Neural cell (in vitro differentiated cells): ENCODE results near the gene FAM53A.

Source experiments
- EP300 ChIP-seq: fragments of 450-650 bp; conservative IDR thresholded peaks from 2 replicates; pipeline ENCODE4 v1.6.1; 2014; ENCODE audit warnings: antibody characterized with exemption, mild to moderate bottlenecking, moderate library complexity; ENCODE audit not compliant: poor library complexity, severe bottlenecking
- EZH2 ChIP-seq: fragments of 200-600, 300-800 bp; shearing (Covaris generic), sonication (generic); IDR thresholded peaks from 2 replicates; pipeline ENCODE4 v1.6.1; 2014; ENCODE audit warnings: antibody characterized with exemption, low read length, borderline replicate concordance, mild to moderate bottlenecking; ENCODE audit not compliant: insufficient read depth, poor library complexity, severe bottlenecking
- MXI1 ChIP-seq: fragments of 450-650 bp; conservative IDR thresholded peaks from 2 replicates; pipeline ENCODE4 v1.6.1; 2014; ENCODE audit warnings: antibody characterized with exemption, mild to moderate bottlenecking; ENCODE audit not compliant: poor library complexity, severe bottlenecking
- POLR2AphosphoS5 ChIP-seq: IDR thresholded peaks from 2 replicates; pipeline ENCODE4 v1.6.1; 2012
- RAD21 ChIP-seq: fragments of 450-650 bp; conservative IDR thresholded peaks from 2 replicates; pipeline ENCODE4 v1.6.1; 2014; ENCODE audit warnings: antibody characterized with exemption, mild to moderate bottlenecking, moderate library complexity
- SMC3 ChIP-seq: fragments of 450-650 bp; conservative IDR thresholded peaks from 2 replicates; pipeline ENCODE4 v1.6.1; 2014; ENCODE audit warnings: antibody characterized with exemption, mild to moderate bottlenecking, moderate library complexity; ENCODE audit not compliant: poor library complexity
- TAF1 ChIP-seq: IDR thresholded peaks from 2 replicates; pipeline ENCODE4 v1.6.1; 2012; ENCODE audit warnings: low read depth
- TF ChIP-seq, protein P1 (sequence below): fragments of 450-650 bp; IDR thresholded peaks from 2 replicates; pipeline ENCODE4 v1.5.1; 2014; ENCODE audit warnings: antibody characterized with exemption, mild to moderate bottlenecking, moderate library complexity; ENCODE audit not compliant: poor library complexity, severe bottlenecking
- TF ChIP-seq, protein P2 (sequence below): IDR thresholded peaks from 2 replicates; pipeline ENCODE4 v1.6.1; 2012; ENCODE audit warnings: borderline replicate concordance

DNA sequence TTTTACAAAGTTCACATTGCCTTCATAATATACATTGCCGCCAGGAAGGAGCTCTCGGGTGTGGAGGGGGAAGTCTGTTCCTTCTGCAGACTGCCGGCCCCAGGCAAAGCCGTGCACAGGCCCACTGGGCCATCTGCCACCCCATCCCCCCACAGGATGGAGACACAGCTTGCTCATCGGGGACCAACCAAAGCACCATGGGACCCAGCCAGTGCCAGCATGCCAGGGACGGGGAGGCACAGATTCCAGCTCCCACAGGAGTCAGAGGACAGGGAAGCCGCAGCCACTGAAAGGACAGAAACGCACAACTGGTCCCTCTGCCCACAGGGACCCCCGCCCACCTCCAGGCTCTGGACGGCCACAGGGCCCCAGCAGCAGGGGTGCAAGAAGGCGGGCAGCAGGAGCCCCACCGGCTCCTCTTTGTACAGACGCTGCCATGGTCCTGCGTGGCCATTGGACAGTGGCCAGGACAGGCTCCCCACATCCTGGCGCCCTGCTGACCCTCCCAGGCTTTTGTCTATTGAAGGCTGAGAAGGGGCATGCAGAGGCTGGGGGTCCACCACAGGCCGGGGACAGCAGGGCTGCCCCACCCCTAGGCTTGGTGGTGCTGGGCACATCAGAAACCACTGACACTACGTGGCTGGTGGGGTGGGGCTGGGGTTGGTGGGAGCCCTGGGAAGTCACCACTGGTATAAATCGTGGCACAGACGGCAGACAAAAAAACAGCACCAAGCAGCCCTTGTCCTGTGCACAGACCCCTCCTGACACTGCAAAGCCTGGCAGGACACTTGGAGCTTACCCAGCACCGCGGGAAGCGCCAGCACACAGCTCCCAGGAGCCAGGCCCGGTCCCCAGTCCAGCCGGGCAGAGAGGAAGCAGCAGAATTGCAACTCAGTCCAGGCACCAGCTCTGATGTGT, 89.0 kb downstream of the FAM53A start:
- TF ChIP-seq POLR2AphosphoS5 (no peak), TAF1 (no peak), RAD21 (no peak), EP300 (no peak), EZH2 (no peak), MXI1 (no peak), SMC3 (no peak)
- TF ChIP-seq, protein P1, sequence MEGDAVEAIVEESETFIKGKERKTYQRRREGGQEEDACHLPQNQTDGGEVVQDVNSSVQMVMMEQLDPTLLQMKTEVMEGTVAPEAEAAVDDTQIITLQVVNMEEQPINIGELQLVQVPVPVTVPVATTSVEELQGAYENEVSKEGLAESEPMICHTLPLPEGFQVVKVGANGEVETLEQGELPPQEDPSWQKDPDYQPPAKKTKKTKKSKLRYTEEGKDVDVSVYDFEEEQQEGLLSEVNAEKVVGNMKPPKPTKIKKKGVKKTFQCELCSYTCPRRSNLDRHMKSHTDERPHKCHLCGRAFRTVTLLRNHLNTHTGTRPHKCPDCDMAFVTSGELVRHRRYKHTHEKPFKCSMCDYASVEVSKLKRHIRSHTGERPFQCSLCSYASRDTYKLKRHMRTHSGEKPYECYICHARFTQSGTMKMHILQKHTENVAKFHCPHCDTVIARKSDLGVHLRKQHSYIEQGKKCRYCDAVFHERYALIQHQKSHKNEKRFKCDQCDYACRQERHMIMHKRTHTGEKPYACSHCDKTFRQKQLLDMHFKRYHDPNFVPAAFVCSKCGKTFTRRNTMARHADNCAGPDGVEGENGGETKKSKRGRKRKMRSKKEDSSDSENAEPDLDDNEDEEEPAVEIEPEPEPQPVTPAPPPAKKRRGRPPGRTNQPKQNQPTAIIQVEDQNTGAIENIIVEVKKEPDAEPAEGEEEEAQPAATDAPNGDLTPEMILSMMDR: no peak
- TF ChIP-seq, protein P2, sequence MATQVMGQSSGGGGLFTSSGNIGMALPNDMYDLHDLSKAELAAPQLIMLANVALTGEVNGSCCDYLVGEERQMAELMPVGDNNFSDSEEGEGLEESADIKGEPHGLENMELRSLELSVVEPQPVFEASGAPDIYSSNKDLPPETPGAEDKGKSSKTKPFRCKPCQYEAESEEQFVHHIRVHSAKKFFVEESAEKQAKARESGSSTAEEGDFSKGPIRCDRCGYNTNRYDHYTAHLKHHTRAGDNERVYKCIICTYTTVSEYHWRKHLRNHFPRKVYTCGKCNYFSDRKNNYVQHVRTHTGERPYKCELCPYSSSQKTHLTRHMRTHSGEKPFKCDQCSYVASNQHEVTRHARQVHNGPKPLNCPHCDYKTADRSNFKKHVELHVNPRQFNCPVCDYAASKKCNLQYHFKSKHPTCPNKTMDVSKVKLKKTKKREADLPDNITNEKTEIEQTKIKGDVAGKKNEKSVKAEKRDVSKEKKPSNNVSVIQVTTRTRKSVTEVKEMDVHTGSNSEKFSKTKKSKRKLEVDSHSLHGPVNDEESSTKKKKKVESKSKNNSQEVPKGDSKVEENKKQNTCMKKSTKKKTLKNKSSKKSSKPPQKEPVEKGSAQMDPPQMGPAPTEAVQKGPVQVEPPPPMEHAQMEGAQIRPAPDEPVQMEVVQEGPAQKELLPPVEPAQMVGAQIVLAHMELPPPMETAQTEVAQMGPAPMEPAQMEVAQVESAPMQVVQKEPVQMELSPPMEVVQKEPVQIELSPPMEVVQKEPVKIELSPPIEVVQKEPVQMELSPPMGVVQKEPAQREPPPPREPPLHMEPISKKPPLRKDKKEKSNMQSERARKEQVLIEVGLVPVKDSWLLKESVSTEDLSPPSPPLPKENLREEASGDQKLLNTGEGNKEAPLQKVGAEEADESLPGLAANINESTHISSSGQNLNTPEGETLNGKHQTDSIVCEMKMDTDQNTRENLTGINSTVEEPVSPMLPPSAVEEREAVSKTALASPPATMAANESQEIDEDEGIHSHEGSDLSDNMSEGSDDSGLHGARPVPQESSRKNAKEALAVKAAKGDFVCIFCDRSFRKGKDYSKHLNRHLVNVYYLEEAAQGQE: no peak
